ENCODE data around the gene PDC. TPM values are rescaled to one million over a fixed set of nuclear protein-coding genes. Genes with fewer than 3 reads are reported as not detected.

PDC gene
- polyA plus RNA-seq, 2 of the 4 experiments (the other 2 are of a cell fraction), result not detected

Other genes with a start within 250 kb of the PDC start
- 0.72 and 1.5 TPM in 2 replicates for gene PRG4, start 164.8 kb downstream of the PDC start, polyA plus RNA-seq (2011; rRNA removed)
- gene PRG4, start 164.8 kb downstream of the PDC start, polyA plus RNA-seq (2017; fragmentation: RNase III; extraction: RNeasy Plus Mini Kit Qiagen cat#74134 plus additional on column Dnase treatment), result 0.09 to 0.26 TPM (median 0.26 TPM) in 3 replicates
- gene TPR, start 85.9 kb downstream of the PDC start, polyA plus RNA-seq (2011; rRNA removed), result 93.2 and 138 TPM in 2 replicates
- gene TPR, start 85.9 kb downstream of the PDC start, polyA plus RNA-seq (2017; fragmentation: RNase III; extraction: RNeasy Plus Mini Kit Qiagen cat#74134 plus additional on column Dnase treatment), result 41.5 to 49.6 TPM (median 49.0 TPM) in 3 replicates
- gene ODR4, start 85.3 kb downstream of the PDC start, polyA plus RNA-seq (2011; rRNA removed), result 25.2 and 34.9 TPM in 2 replicates
- 17.1 to 18.1 TPM (median 18.0 TPM) in 3 replicates for gene ODR4, start 85.3 kb downstream of the PDC start, polyA plus RNA-seq (2017; fragmentation: RNase III; extraction: RNeasy Plus Mini Kit Qiagen cat#74134 plus additional on column Dnase treatment)
- gene PTGS2, start 219.3 kb upstream of the PDC start, polyA plus RNA-seq (2011; rRNA removed), result 127 and 140 TPM in 2 replicates
- gene PTGS2, start 219.3 kb upstream of the PDC start, polyA plus RNA-seq (2017; fragmentation: RNase III; extraction: RNeasy Plus Mini Kit Qiagen cat#74134 plus additional on column Dnase treatment), result 6.9 to 12.3 TPM (median 8.2 TPM) in 3 replicates